ENCODE measurements around the gene SPDYE3. TPM values are rescaled to one million over a fixed set of nuclear protein-coding genes. Genes with fewer than 3 reads are reported as not detected.

The SPDYE3 gene
- polyA plus RNA-seq, 2 of the 4 experiments (the other 2 are of a cell fraction) = 0.04 TPM

DNA sequence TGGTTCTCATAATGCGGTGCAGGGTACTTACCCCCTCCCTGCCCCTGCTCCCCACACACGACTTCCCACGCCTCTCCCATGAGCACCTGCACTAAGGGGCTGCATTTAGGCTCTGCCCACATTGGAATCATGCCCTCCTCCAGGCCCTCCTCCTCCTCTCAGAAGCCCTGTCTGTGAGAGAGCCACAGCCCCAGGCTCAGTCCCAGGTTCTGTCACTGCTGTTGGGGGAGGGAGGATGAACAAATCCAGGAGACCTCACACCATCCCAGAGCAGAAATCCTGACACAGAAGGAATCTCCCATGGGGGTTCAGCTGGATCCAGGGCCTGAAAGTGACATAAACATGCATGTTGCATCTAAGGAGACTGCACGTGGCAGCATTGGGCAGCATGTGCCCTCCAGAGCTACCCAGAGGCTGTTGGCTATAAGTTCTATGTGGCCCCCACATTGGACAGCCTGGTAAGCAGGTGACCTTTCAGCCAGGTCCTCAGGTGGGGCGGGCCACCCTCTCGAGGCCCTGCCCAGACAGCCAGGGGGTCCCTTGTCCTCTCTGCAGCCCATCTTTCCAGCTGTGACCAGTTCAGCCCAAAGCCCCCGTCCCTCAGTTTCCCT is 64.2 kb downstream of the SPDYE3 start:
- ATAC-seq (peak; percentile 5 to 11; a peak in 5 of 6 replicates), DNase-seq (ENCODE audit: low read depth in 1 of 2, low spot score in 1 of 2) (no peak), FAIRE-seq (no peak)
- Histone ChIP-seq H3K4me2 (no peak overlapping the region; the same call in 2 of the 3 replicates), H3K9me3 (no peaks in the 10 kb centered on the region), H3K4me3 (no peak overlapping the region), H3K27ac (peak overlapping the region in 1 of 2 experiments; percentile 70; a peak in 3 of 6 replicates), H3K4me1 (peaks cover 7% of the 10 kb centered on the region; the same call in 2 of the 3 replicates)
- ChIA-PET CTCF (interaction anchor here (0.7 kb wide), 1 partner anchor 36 kb away, joined by 5 read pairs; no protein-coding TSS in a partner anchor), POLR2A (no interaction called here)
- TF ChIP-seq JUN (IDR thresholded peaks at IDR 0.05) = peak in 1 of 2 experiments; percentile 19; a peak in 1 of 5 replicates
- TF ChIP-seq, protein P1, sequence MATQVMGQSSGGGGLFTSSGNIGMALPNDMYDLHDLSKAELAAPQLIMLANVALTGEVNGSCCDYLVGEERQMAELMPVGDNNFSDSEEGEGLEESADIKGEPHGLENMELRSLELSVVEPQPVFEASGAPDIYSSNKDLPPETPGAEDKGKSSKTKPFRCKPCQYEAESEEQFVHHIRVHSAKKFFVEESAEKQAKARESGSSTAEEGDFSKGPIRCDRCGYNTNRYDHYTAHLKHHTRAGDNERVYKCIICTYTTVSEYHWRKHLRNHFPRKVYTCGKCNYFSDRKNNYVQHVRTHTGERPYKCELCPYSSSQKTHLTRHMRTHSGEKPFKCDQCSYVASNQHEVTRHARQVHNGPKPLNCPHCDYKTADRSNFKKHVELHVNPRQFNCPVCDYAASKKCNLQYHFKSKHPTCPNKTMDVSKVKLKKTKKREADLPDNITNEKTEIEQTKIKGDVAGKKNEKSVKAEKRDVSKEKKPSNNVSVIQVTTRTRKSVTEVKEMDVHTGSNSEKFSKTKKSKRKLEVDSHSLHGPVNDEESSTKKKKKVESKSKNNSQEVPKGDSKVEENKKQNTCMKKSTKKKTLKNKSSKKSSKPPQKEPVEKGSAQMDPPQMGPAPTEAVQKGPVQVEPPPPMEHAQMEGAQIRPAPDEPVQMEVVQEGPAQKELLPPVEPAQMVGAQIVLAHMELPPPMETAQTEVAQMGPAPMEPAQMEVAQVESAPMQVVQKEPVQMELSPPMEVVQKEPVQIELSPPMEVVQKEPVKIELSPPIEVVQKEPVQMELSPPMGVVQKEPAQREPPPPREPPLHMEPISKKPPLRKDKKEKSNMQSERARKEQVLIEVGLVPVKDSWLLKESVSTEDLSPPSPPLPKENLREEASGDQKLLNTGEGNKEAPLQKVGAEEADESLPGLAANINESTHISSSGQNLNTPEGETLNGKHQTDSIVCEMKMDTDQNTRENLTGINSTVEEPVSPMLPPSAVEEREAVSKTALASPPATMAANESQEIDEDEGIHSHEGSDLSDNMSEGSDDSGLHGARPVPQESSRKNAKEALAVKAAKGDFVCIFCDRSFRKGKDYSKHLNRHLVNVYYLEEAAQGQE (IDR thresholded peaks at IDR 0.05) = no peak
- TF ChIP-seq, protein P2, sequence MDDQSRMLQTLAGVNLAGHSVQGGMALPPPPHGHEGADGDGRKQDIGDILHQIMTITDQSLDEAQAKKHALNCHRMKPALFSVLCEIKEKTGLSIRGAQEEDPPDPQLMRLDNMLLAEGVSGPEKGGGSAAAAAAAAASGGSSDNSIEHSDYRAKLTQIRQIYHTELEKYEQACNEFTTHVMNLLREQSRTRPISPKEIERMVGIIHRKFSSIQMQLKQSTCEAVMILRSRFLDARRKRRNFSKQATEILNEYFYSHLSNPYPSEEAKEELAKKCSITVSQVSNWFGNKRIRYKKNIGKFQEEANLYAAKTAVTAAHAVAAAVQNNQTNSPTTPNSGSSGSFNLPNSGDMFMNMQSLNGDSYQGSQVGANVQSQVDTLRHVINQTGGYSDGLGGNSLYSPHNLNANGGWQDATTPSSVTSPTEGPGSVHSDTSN (IDR thresholded peaks at IDR 0.05) = 0 out of 2 replicates have a peak, but pooled peaks have one; percentile 44
- WGBS (ENCODE audit: missing lambda C conversion rate) = 87% methylated on average over 6 of the region's 7 CpGs

Small RNA genes lying within 50 kb of the gene (small RNA-seq; reads per million reads assigned to genes)
- gene RF00019 = 0 reads per million in 6 experiments

Other genes starting within 250 kb of the SPDYE3 start
- 29.0 and 30.2 TPM in 2 replicates for gene ZNF3, start 226.0 kb upstream of the SPDYE3 start, polyA plus RNA-seq (2011; rRNA removed)
- 19.9 to 23.7 TPM (median 22.5 TPM) in 3 replicates for gene ZNF3, start 226.0 kb upstream of the SPDYE3 start, polyA plus RNA-seq (2017; fragmentation: RNase III; extraction: RNeasy Plus Mini Kit Qiagen cat#74134 plus additional on column Dnase treatment)
- gene COPS6, start 218.7 kb upstream of the SPDYE3 start, polyA plus RNA-seq (2011; rRNA removed) = 190 and 192 TPM in 2 replicates
- gene COPS6, start 218.7 kb upstream of the SPDYE3 start, polyA plus RNA-seq (2017; fragmentation: RNase III; extraction: RNeasy Plus Mini Kit Qiagen cat#74134 plus additional on column Dnase treatment) = 205 to 295 TPM (median 219 TPM) in 3 replicates
- gene MCM7, start 206.3 kb upstream of the SPDYE3 start, polyA plus RNA-seq (2011; rRNA removed) = 138 and 145 TPM in 2 replicates
- 265 to 287 TPM (median 280 TPM) in 3 replicates for gene MCM7, start 206.3 kb upstream of the SPDYE3 start, polyA plus RNA-seq (2017; fragmentation: RNase III; extraction: RNeasy Plus Mini Kit Qiagen cat#74134 plus additional on column Dnase treatment)
- gene AP4M1, start 206.1 kb upstream of the SPDYE3 start, polyA plus RNA-seq (2011; rRNA removed) = 13.7 and 16.6 TPM in 2 replicates
- gene AP4M1, start 206.1 kb upstream of the SPDYE3 start, polyA plus RNA-seq (2017; fragmentation: RNase III; extraction: RNeasy Plus Mini Kit Qiagen cat#74134 plus additional on column Dnase treatment) = 16.5 to 18.3 TPM (median 18.1 TPM) in 3 replicates
- gene TAF6, start 188.3 kb upstream of the SPDYE3 start, polyA plus RNA-seq (2011; rRNA removed) = 36.2 and 45.1 TPM in 2 replicates
- 57.0 to 62.5 TPM (median 57.1 TPM) in 3 replicates for gene TAF6, start 188.3 kb upstream of the SPDYE3 start, polyA plus RNA-seq (2017; fragmentation: RNase III; extraction: RNeasy Plus Mini Kit Qiagen cat#74134 plus additional on column Dnase treatment)
- gene CNPY4, start 188.1 kb upstream of the SPDYE3 start, polyA plus RNA-seq (2011; rRNA removed) = 11.3 and 11.7 TPM in 2 replicates
- gene CNPY4, start 188.1 kb upstream of the SPDYE3 start, polyA plus RNA-seq (2017; fragmentation: RNase III; extraction: RNeasy Plus Mini Kit Qiagen cat#74134 plus additional on column Dnase treatment) = 16.8 to 26.2 TPM (median 22.8 TPM) in 3 replicates
- gene MBLAC1, start 180.7 kb upstream of the SPDYE3 start, polyA plus RNA-seq (2011; rRNA removed) = 0.45 and 0.63 TPM in 2 replicates
- 2.5 to 3.3 TPM (median 2.6 TPM) in 3 replicates for gene MBLAC1, start 180.7 kb upstream of the SPDYE3 start, polyA plus RNA-seq (2017; fragmentation: RNase III; extraction: RNeasy Plus Mini Kit Qiagen cat#74134 plus additional on column Dnase treatment)
- 123 and 152 TPM in 2 replicates for gene LAMTOR4, start 158.8 kb upstream of the SPDYE3 start, polyA plus RNA-seq (2011; rRNA removed)
- 168 to 180 TPM (median 177 TPM) in 3 replicates for gene LAMTOR4, start 158.8 kb upstream of the SPDYE3 start, polyA plus RNA-seq (2017; fragmentation: RNase III; extraction: RNeasy Plus Mini Kit Qiagen cat#74134 plus additional on column Dnase treatment)
- 3.4 and 5.7 TPM in 2 replicates for gene TRAPPC14, start 149.0 kb upstream of the SPDYE3 start, polyA plus RNA-seq (2011; rRNA removed)
- 12.0 to 15.6 TPM (median 14.1 TPM) in 3 replicates for gene TRAPPC14, start 149.0 kb upstream of the SPDYE3 start, polyA plus RNA-seq (2017; fragmentation: RNase III; extraction: RNeasy Plus Mini Kit Qiagen cat#74134 plus additional on column Dnase treatment)
- gene GAL3ST4, start 139.1 kb upstream of the SPDYE3 start, polyA plus RNA-seq (2011; rRNA removed) = 0.27 and 0.56 TPM in 2 replicates
- 0.08 to 0.16 TPM (median 0.10 TPM) in 3 replicates for gene GAL3ST4, start 139.1 kb upstream of the SPDYE3 start, polyA plus RNA-seq (2017; fragmentation: RNase III; extraction: RNeasy Plus Mini Kit Qiagen cat#74134 plus additional on column Dnase treatment)
- 1.1 and 1.8 TPM in 2 replicates for gene GPC2, start 130.3 kb upstream of the SPDYE3 start, polyA plus RNA-seq (2011; rRNA removed)
- gene GPC2, start 130.3 kb upstream of the SPDYE3 start, polyA plus RNA-seq (2017; fragmentation: RNase III; extraction: RNeasy Plus Mini Kit Qiagen cat#74134 plus additional on column Dnase treatment) = 1.9 to 3.0 TPM (median 2.9 TPM) in 3 replicates
- gene STAG3, start 129.8 kb upstream of the SPDYE3 start, polyA plus RNA-seq (2011; rRNA removed) = 0.25 and 0.36 TPM in 2 replicates
- gene STAG3, start 129.8 kb upstream of the SPDYE3 start, polyA plus RNA-seq (2017; fragmentation: RNase III; extraction: RNeasy Plus Mini Kit Qiagen cat#74134 plus additional on column Dnase treatment) = 0.50 to 0.66 TPM (median 0.55 TPM) in 3 replicates
- gene PVRIG, start 87.8 kb upstream of the SPDYE3 start, polyA plus RNA-seq (2011; rRNA removed) = not detected in 2 replicates
- not detected in 3 replicates for gene PVRIG, start 87.8 kb upstream of the SPDYE3 start, polyA plus RNA-seq (2017; fragmentation: RNase III; extraction: RNeasy Plus Mini Kit Qiagen cat#74134 plus additional on column Dnase treatment)
- gene PILRB, start 50.4 kb downstream of the SPDYE3 start, polyA plus RNA-seq (2011; rRNA removed) = 24.9 and 28.6 TPM in 2 replicates
- 45.3 to 47.8 TPM (median 46.7 TPM) in 3 replicates for gene PILRB, start 50.4 kb downstream of the SPDYE3 start, polyA plus RNA-seq (2017; fragmentation: RNase III; extraction: RNeasy Plus Mini Kit Qiagen cat#74134 plus additional on column Dnase treatment)
- gene PILRA, start 65.8 kb downstream of the SPDYE3 start, polyA plus RNA-seq (2011; rRNA removed) = 3.3 and 3.9 TPM in 2 replicates
- 1.9 to 3.8 TPM (median 3.4 TPM) in 3 replicates for gene PILRA, start 65.8 kb downstream of the SPDYE3 start, polyA plus RNA-seq (2017; fragmentation: RNase III; extraction: RNeasy Plus Mini Kit Qiagen cat#74134 plus additional on column Dnase treatment)
- 3.5 and 4.2 TPM in 2 replicates for gene ZCWPW1, start 121.0 kb downstream of the SPDYE3 start, polyA plus RNA-seq (2011; rRNA removed)
- gene ZCWPW1, start 121.0 kb downstream of the SPDYE3 start, polyA plus RNA-seq (2017; fragmentation: RNase III; extraction: RNeasy Plus Mini Kit Qiagen cat#74134 plus additional on column Dnase treatment) = 1.9 to 2.5 TPM (median 2.0 TPM) in 3 replicates
- 10.0 and 13.1 TPM in 2 replicates for gene MEPCE, start 122.1 kb downstream of the SPDYE3 start, polyA plus RNA-seq (2011; rRNA removed)
- 36.7 to 38.4 TPM (median 38.2 TPM) in 3 replicates for gene MEPCE, start 122.1 kb downstream of the SPDYE3 start, polyA plus RNA-seq (2017; fragmentation: RNase III; extraction: RNeasy Plus Mini Kit Qiagen cat#74134 plus additional on column Dnase treatment)
- gene PPP1R35, start 128.8 kb downstream of the SPDYE3 start, polyA plus RNA-seq (2011; rRNA removed) = 15.2 and 15.7 TPM in 2 replicates
- gene PPP1R35, start 128.8 kb downstream of the SPDYE3 start, polyA plus RNA-seq (2017; fragmentation: RNase III; extraction: RNeasy Plus Mini Kit Qiagen cat#74134 plus additional on column Dnase treatment) = 29.9 to 33.0 TPM (median 31.6 TPM) in 3 replicates
- gene SPACDR, start 156.6 kb downstream of the SPDYE3 start, polyA plus RNA-seq (2011; rRNA removed) = 0.17 and 0.40 TPM in 2 replicates
- 0.33 to 0.39 TPM (median 0.34 TPM) in 3 replicates for gene SPACDR, start 156.6 kb downstream of the SPDYE3 start, polyA plus RNA-seq (2017; fragmentation: RNase III; extraction: RNeasy Plus Mini Kit Qiagen cat#74134 plus additional on column Dnase treatment)
- 6.2 and 7.9 TPM in 2 replicates for gene TSC22D4, start 171.5 kb downstream of the SPDYE3 start, polyA plus RNA-seq (2011; rRNA removed)
- gene TSC22D4, start 171.5 kb downstream of the SPDYE3 start, polyA plus RNA-seq (2017; fragmentation: RNase III; extraction: RNeasy Plus Mini Kit Qiagen cat#74134 plus additional on column Dnase treatment) = 20.7 to 28.9 TPM (median 28.3 TPM) in 3 replicates
- gene NYAP1, start 176.2 kb downstream of the SPDYE3 start, polyA plus RNA-seq (2011; rRNA removed) = 0.32 and 0.47 TPM in 2 replicates
- gene NYAP1, start 176.2 kb downstream of the SPDYE3 start, polyA plus RNA-seq (2017; fragmentation: RNase III; extraction: RNeasy Plus Mini Kit Qiagen cat#74134 plus additional on column Dnase treatment) = 1.5 to 3.7 TPM (median 3.1 TPM) in 3 replicates
- gene AGFG2, start 231.5 kb downstream of the SPDYE3 start, polyA plus RNA-seq (2011; rRNA removed) = 13.5 and 16.0 TPM in 2 replicates
- 18.0 to 39.3 TPM (median 31.8 TPM) in 3 replicates for gene AGFG2, start 231.5 kb downstream of the SPDYE3 start, polyA plus RNA-seq (2017; fragmentation: RNase III; extraction: RNeasy Plus Mini Kit Qiagen cat#74134 plus additional on column Dnase treatment)

Measured in A549 (cell line).